GM04504 (cell line): ENCODE measurements around the gene PROCA1.
A peak's percentile ranks its signal among the peaks of the same experiment; 100 is the strongest.

Source experiments
- DNase-seq: peaks from one replicate; pipeline ENCODE4 v3.0.0-alpha.2; 2012; ENCODE audit warnings: low read depth

PROCA1 gene

GRCh38 chr17:28707339-28707720 is 4.4 kb downstream of the PROCA1 start:
- no peak for DNase-seq

- DNase-seq: no peak
Measured at GRCh38 chr17:28706471-28707338, 5.0 kb downstream of the PROCA1 start.

GRCh38 chr17:28705728-28706334 is 5.9 kb downstream of the PROCA1 start:
- no peak for DNase-seq

- DNase-seq: no peak
Measured at GRCh38 chr17:28705074-28705659, 6.5 kb downstream of the PROCA1 start.

- DNase-seq: no peak
Measured at GRCh38 chr17:28704219-28704858, 7.3 kb downstream of the PROCA1 start.

GRCh38 chr17:28703552-28704218 is 8.0 kb downstream of the PROCA1 start:
- DNase-seq: no peak

GRCh38 chr17:28702752-28703150 is 8.9 kb downstream of the PROCA1 start:
- no peak for DNase-seq

GRCh38 chr17:28702026-28702751 is 9.5 kb downstream of the PROCA1 start:
- no peak for DNase-seq

GRCh38 chr17:28700830-28701492 is 10.7 kb downstream of the PROCA1 start:
- no peak for DNase-seq

- DNase-seq: no peak
Measured at GRCh38 chr17:28700278-28700677, 11.4 kb downstream of the PROCA1 start.

- DNase-seq: no peak
Measured at GRCh38 chr17:28698253-28698941, 13.3 kb downstream of the PROCA1 start.

- no peak for DNase-seq
Measured at GRCh38 chr17:28693869-28694268, 17.8 kb downstream of the PROCA1 start.

- no peak for DNase-seq
Measured at GRCh38 chr17:28689011-28689410, 22.7 kb downstream of the PROCA1 start.

- DNase-seq: no peak
Measured at GRCh38 chr17:28688481-28688880, 23.2 kb downstream of the PROCA1 start.

GRCh38 chr17:28686296-28686695 is 25.4 kb downstream of the PROCA1 start:
- DNase-seq: no peak

GRCh38 chr17:28685366-28685765 is 26.3 kb downstream of the PROCA1 start:
- DNase-seq: no peak

GRCh38 chr17:28684963-28685362 is 26.7 kb downstream of the PROCA1 start:
- DNase-seq: peak; percentile 17

- DNase-seq: no peak
Measured at GRCh38 chr17:28682655-28683054, 29.0 kb downstream of the PROCA1 start.

- DNase-seq: no peak
Measured at GRCh38 chr17:28675980-28676379, 35.7 kb downstream of the PROCA1 start.

- DNase-seq: no peak
Measured at GRCh38 chr17:28675490-28675889, 36.2 kb downstream of the PROCA1 start.
